VCaP (cell line): Measurements from ENCODE around the gene NR5A1.

Source experiments
- H3K27ac ChIP-seq: fragments of 450-650 bp; 2 replicates; pipeline ENCODE4 v1.5.1; 2017
- CTCF ChIP-seq: fragments of 450-650 bp; conservative IDR thresholded peaks from 2 replicates; pipeline ENCODE4 v1.5.1; 2017; ENCODE audit warnings: mild to moderate bottlenecking, moderate library complexity

The NR5A1 gene

GRCh38 chr9:124506931-124507879 is at the start of gene NR5A1:
TSS of gene NR5A1 (minus strand) at chr9:124507399. CDS start at chr9:124503395, 4,004 bp downstream.
- no peak within 1 kb of the TSS for H3K27ac ChIP-seq
- no peak for TF ChIP-seq CTCF

GRCh38 chr9:124555043-124555442 is 47.8 kb upstream of the NR5A1 start:
- H3K27ac ChIP-seq = no peak overlapping the region
- TF ChIP-seq CTCF = no peak

- H3K27ac ChIP-seq = no peak overlapping the region
- TF ChIP-seq CTCF = no peak
These were observed 46.5 kb upstream of the NR5A1 start for GRCh38 chr9:124553738-124554137.

GRCh38 chr9:124552273-124552605 is 45.0 kb upstream of the NR5A1 start:
- TF ChIP-seq CTCF = no peak
- no peak overlapping the region; the same call in 1 of the 2 replicates for H3K27ac ChIP-seq

- H3K27ac ChIP-seq = no peak overlapping the region; the same call in 1 of the 2 replicates
These were observed 44.5 kb upstream of the NR5A1 start for GRCh38 chr9:124551472-124552272.

GRCh38 chr9:124550072-124550471 is 42.9 kb upstream of the NR5A1 start:
- no peak for TF ChIP-seq CTCF
- H3K27ac ChIP-seq = no peak overlapping the region

More at GRCh38 chr9:124551472-124552272, 44.5 kb upstream of the NR5A1 start:
- TF ChIP-seq CTCF = peak; percentile 95

- no peak overlapping the region for H3K27ac ChIP-seq
- no peak for TF ChIP-seq CTCF
These were observed 41.8 kb upstream of the NR5A1 start for GRCh38 chr9:124549016-124549415.
